HG02610 (cell line): Measurements from ENCODE around the gene PHB1.
"Not testable (repeated sequence)": the region's sequence is repeated elsewhere in the genome, so short reads cannot be mapped to it uniquely, and the experiment has no call there.

Source experiments
- ATAC-seq: cut with Tn5 transposase; IDR thresholded peaks from one replicate; pipeline ENCODE4 v1.9.1; 2021; ENCODE audit warnings: mild to moderate bottlenecking, moderate library complexity; ENCODE audit not compliant: unreplicated experiment

PHB1 gene

GRCh38 chr17:49439673-49440571 lies 25.2 kb upstream of the PHB1 start:
- ATAC-seq: no peak

DNA sequence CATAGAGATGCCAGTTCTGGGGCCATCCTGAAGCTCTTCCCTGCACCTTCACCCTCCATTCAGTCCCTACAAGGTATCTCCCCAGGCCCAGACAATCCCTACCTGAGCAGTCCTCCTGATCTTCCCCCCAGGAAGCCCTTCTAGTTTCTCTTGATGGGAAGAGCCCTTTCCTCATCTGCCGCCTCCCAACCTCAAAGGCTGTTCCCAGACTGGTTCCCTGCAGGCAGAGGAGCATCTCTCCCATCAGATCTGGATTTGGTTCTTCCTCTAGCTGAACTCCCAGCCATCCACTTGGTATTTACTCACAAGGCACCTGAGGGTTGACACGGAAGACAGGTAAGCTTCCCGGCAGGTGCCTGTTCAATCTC lies 24.6 kb upstream of the PHB1 start:
- no peak for ATAC-seq

- no peak for ATAC-seq
Observed at GRCh38 chr17:49438436-49439278, 24.0 kb upstream of the PHB1 start.

DNA sequence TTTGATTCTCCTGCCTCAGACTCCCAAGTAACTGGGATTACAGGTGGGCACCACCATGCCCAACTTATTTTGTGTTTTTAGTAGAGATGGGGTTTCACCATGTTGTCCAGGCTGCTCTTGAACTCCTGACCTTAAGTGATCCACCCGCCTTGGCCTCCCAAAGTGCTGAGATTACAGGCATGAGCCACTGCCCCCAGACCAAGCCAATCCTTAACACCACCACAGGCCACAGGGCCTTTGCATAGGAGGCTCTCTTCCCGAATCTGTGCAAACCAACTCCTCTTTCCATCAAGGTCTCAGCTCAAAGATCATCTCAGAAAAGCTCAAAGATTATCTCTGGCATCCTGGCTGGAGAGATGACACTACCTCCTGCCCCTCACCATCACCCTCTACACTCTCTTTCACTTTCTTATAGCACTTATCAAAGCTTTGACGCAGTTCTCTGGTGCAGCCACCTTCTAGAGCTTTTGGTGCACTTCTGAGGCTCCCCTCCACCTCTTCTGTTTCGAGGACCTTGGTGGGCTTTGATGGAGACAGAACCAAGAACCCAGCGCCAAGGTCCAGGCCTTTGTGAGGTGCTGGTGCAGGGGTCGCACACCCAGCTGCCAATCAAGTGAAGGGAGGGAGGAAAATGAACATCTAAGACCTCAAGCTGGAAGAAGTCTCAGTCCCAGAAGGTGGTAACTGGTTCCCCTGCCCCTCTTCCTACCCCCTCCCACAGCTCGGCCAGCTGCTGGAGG lies 23.2 kb upstream of the PHB1 start:
- no peak for ATAC-seq

GRCh38 chr17:49436174-49436573 lies 21.5 kb upstream of the PHB1 start:
- ATAC-seq: no peak

- no peak for ATAC-seq
Observed at GRCh38 chr17:49435671-49436029, 21.0 kb upstream of the PHB1 start.

- no peak for ATAC-seq
Observed at GRCh38 chr17:49434821-49435670, 20.4 kb upstream of the PHB1 start.

DNA sequence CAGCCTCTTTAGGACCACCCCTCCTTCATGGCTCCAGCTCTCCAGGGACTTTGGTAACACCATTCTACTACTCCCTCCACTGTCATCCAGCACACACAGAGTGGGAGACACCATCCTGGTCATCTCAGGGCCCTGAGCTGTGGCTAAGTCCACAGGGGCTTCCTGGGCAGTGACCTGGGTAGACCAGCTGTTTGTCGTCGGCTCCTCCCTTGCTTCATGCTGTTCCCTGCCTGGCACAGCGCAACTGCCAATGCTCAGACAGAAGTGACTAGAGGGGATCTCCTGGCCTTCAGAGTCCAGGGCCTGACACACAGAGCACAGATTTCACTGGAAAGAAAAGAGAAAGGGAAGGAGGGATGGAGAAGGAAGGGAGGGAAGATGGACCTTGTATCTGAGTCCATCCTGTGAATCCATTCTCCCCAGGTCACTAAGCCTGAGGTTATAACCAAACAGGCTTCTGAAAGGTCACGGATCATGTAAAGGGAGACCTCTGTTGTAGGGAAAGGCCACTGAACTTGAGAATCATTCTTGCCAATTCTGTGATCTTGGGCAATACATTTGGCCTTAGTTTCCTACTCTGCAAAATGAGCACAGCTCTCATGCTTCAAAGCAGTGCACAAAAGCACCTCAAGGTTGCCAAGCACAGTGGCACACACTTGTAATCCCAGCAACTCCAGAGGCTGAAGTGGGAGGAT lies 18.5 kb upstream of the PHB1 start:
- no peak for ATAC-seq

- ATAC-seq: no peak
Observed at GRCh38 chr17:49431743-49432142, 17.1 kb upstream of the PHB1 start.

GRCh38 chr17:49425004-49425286 lies 10.3 kb upstream of the PHB1 start:
- no peak for ATAC-seq

GRCh38 chr17:49424276-49425003 lies 9.8 kb upstream of the PHB1 start:
- ATAC-seq: not testable (repeated sequence)

- ATAC-seq: no peak
Observed at GRCh38 chr17:49422714-49423113, 8.0 kb upstream of the PHB1 start.

GRCh38 chr17:49419761-49420160 lies 5.1 kb upstream of the PHB1 start:
- ATAC-seq: not testable (repeated sequence)

GRCh38 chr17:49418754-49419740 lies 4.4 kb upstream of the PHB1 start:
- ATAC-seq: not testable (repeated sequence)

DNA sequence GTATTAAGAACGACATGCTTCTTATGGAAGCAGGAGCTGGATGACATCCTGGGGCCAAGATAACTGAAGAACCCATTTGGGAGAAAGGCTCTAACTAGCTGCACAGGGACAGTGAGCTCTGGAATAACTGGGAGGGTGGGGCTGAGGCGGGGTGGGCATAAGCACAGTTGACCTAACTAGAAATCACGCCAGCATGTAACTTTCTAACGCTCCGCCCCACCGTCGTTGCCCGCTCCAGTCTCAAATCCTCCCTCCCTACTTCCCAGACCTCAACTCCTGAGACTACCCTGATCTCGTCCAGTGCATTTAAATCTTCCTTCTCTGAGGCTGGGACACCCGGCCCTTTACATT lies 436 bp downstream of the PHB1 start:
- ATAC-seq: no peak

- ATAC-seq: no peak
Observed at GRCh38 chr17:49409066-49409465, 5.6 kb downstream of the PHB1 start.

GRCh38 chr17:49407981-49408501 lies 6.6 kb downstream of the PHB1 start:
- peak; percentile 71 for ATAC-seq

DNA sequence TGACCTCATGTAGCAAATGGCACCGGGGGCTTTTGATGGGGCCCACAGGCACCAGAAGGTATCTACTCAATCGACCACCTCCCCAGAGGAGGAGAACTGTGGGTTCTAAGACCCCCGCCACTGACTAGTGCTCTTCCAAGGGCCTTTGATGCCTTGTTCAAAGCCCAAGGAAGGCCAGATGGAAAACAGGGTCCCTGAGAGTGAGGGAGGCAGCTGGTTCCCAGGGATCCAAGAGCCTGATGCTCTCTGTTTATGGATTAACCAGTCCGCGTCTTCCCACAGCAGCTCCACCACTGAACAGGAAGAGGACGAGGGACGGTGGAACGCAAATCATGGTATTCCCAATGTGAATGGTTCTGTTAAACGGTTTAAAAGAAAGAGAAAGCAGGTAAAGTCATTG lies 7.6 kb downstream of the PHB1 start:
- no peak for ATAC-seq
